Effector memory CD4-positive, alpha-beta T cell (primary cell): ENCODE data around the gene CLEC3B.

ENCODE experiments used
- DNase-seq, 3 donors: peaks; one replicate each; pipeline ENCODE4 v3.0.0-alpha.2; 2020
- H3K27ac ChIP-seq: 2 replicates; pipeline ENCODE4 v1.7.0; 2013; ENCODE audit warnings: mild to moderate bottlenecking, low read length, moderate library complexity; ENCODE audit not compliant: insufficient read depth, poor library complexity, severe bottlenecking
- H3K27me3 ChIP-seq: replicated peaks from 2 replicates; pipeline ENCODE4 v1.7.0; 2013; ENCODE audit warnings: mild to moderate bottlenecking, low read length; ENCODE audit not compliant: insufficient read depth, control insufficient read depth, poor library complexity, severe bottlenecking
- H3K36me3 ChIP-seq: 2 replicates; pipeline ENCODE4 v1.7.0; 2013; ENCODE audit warnings: mild to moderate bottlenecking, low read length, moderate library complexity; ENCODE audit not compliant: control insufficient read depth, insufficient read depth
- H3K4me1 ChIP-seq: 2 replicates; pipeline ENCODE4 v1.7.0; 2013; ENCODE audit warnings: low read length, mild to moderate bottlenecking; ENCODE audit not compliant: control insufficient read depth, insufficient read depth, poor library complexity, severe bottlenecking
- H3K4me3 ChIP-seq: 2 replicates; pipeline ENCODE4 v1.7.0; 2013; ENCODE audit warnings: low read length, low read depth, mild to moderate bottlenecking; ENCODE audit not compliant: insufficient read depth, poor library complexity, severe bottlenecking
- H3K9me3 ChIP-seq: 2 replicates; pipeline ENCODE4 v1.7.0; 2013; ENCODE audit warnings: mild to moderate bottlenecking, low read length, moderate library complexity; ENCODE audit not compliant: control insufficient read depth

Gene CLEC3B

GRCh38 chr3:45002139-45002660 is 23.9 kb upstream of the CLEC3B start:
- Histone ChIP-seq H3K27ac (no peak overlapping the region), H3K27me3 (no peaks in the 10 kb centered on the region), H3K4me3 (no peak overlapping the region), H3K36me3 (peaks cover 35% of the 10 kb centered on the region), H3K4me1 (peaks cover 13% of the 10 kb centered on the region), H3K9me3 (no peaks in the 10 kb centered on the region)
- DNase-seq, result no peak

DNA sequence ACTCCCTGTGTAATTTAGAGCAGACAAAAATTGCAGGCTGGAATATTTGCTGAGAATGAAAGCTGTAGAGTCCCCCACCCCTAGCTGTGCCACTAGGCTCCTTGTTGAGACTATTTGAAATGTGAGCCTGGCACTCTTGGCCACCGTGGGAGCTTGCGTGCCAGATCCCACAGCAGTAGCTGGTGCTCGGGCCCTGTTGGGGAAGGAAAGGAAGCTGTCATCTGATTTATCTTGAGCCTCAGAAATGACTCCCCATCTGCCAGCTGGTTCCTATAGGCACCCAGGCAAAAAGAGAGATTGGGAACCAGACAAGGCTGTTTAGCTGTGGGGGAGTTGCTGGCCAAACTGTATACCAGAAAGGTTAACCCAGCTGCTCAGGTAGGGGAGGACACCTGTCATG is 23.4 kb upstream of the CLEC3B start:
- no peak overlapping the region for H3K27ac ChIP-seq
- peaks cover 30% of the 10 kb centered on the region for H3K36me3 ChIP-seq
- H3K9me3 ChIP-seq, result no peaks in the 10 kb centered on the region

DNA sequence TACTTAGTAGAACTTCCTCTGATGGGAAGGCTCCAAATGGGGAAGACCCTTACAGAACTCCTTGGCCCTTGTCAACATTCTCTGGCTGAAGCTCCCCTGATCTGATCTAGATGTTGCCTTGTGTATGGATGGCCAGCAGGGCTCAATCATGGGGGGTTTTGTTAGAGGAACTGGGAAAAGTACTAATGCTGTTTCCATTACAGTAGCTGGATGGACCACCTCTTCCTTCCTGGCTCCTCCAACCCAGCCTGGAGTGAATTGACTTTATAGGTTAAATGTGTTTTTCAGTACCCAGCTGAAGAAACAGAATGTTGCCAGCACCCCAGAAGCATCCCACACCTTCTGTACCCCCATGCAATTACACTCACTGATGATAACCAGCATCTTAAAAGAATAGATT is 22.7 kb upstream of the CLEC3B start:
- Histone ChIP-seq H3K27me3 (no peaks in the 10 kb centered on the region), H3K27ac (no peak overlapping the region), H3K4me1 (peaks cover 14% of the 10 kb centered on the region), H3K9me3 (no peaks in the 10 kb centered on the region), H3K4me3 (no peak overlapping the region), H3K36me3 (peaks cover 25% of the 10 kb centered on the region)
- no peak for DNase-seq

More for the DNA sequence above, 23.4 kb upstream of the CLEC3B start:
- Histone ChIP-seq H3K4me1 (peaks cover 14% of the 10 kb centered on the region), H3K4me3 (no peak overlapping the region), H3K27me3 (no peaks in the 10 kb centered on the region)
- no peak for DNase-seq

DNA sequence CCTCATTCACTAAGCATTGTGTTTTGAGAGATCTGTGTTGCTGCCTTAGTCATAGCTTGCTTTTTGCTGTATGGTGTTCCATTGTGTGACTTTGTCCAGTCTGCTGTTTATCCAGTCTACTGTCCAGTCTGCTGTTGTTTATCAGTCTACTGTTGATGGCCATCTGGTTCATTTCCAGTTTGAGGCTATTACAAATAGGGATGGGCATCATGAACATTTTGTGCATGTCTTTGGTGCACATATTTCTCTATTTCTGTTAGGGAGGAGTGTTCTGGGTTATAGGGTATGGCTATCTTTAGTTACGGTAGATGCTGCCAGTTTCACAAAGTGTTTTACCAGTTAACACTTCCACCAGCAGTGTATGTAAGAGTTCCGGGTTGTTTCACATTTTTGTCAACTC is 22.2 kb upstream of the CLEC3B start:
- Histone ChIP-seq H3K4me3 (no peak overlapping the region), H3K36me3 (peaks cover 20% of the 10 kb centered on the region), H3K9me3 (no peaks in the 10 kb centered on the region), H3K4me1 (peaks cover 14% of the 10 kb centered on the region), H3K27me3 (no peaks in the 10 kb centered on the region), H3K27ac (no peak overlapping the region)
- DNase-seq, result no peak

GRCh38 chr3:45007091-45007490 is 19.0 kb upstream of the CLEC3B start:
- no peak for DNase-seq
- Histone ChIP-seq H3K27ac (no peak overlapping the region), H3K4me1 (peaks cover 19% of the 10 kb centered on the region), H3K9me3 (no peaks in the 10 kb centered on the region), H3K36me3 (no peaks in the 10 kb centered on the region), H3K27me3 (no peaks in the 10 kb centered on the region), H3K4me3 (no peak overlapping the region)

DNA sequence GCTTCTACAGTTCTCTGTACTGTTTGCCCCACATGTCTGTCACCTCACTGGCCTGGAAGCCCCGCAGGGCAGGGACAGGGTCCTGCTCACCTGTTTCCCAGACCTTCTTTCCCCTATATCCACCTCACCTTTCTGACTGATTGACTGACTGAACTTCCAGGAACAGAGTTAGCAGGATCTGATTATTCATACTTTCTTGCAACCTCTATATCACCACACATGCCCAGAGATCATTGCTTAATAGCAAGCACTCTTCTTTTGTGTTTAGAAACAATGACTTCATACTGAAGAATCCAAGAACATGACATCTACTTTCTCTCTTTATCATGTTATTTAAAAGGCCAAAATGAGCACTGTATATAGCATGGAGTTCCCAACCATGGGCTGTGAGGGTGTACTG is 18.0 kb upstream of the CLEC3B start:
- no peak for DNase-seq
- peaks cover 27% of the 10 kb centered on the region for H3K4me1 ChIP-seq

GRCh38 chr3:45009868-45010267 is 16.2 kb upstream of the CLEC3B start:
- H3K9me3 ChIP-seq, result no peaks in the 10 kb centered on the region
- no peaks in the 10 kb centered on the region for H3K27me3 ChIP-seq
- no peak for DNase-seq
- H3K27ac ChIP-seq, result no peak overlapping the region
- no peak overlapping the region for H3K4me3 ChIP-seq
- H3K36me3 ChIP-seq, result peaks cover 3% of the 10 kb centered on the region
- peaks cover 27% of the 10 kb centered on the region for H3K4me1 ChIP-seq

More for the DNA sequence above, 18.0 kb upstream of the CLEC3B start:
- no peaks in the 10 kb centered on the region for H3K27me3 ChIP-seq
- H3K36me3 ChIP-seq, result peaks cover 3% of the 10 kb centered on the region
- H3K9me3 ChIP-seq, result no peaks in the 10 kb centered on the region
- H3K27ac ChIP-seq, result no peak overlapping the region
- H3K4me3 ChIP-seq, result no peak overlapping the region

DNA sequence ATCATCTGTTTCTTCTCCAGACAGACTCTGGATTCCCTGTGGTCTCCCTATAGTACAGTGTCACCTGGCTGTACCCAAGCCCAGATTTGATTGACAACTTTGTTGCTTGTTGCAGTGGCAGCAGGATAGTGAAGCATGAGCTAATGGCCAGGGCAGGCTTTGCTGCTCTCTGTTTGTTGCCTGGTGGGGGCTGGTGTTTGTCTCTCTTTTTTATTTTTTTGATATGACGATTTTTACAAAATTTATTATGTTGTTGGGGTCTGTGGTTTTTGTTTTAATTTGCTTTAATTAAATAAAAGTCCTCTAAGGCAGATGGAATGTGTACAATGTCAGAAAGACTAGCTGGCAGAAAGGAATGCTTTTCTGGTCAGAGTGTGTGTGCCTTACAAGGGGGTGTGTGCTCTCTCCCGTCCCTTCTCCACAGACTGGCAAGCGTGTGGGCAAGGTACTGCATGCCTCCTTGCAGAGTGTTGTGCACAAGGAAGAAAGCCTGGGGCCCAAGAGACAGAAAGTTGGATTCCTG is 15.2 kb upstream of the CLEC3B start:
- Histone ChIP-seq H3K4me3 (no peak overlapping the region), H3K9me3 (no peaks in the 10 kb centered on the region), H3K27ac (peak overlapping the region; percentile 27), H3K4me1 (peaks cover 19% of the 10 kb centered on the region), H3K27me3 (no peaks in the 10 kb centered on the region), H3K36me3 (peaks cover 3% of the 10 kb centered on the region)
- no peak for DNase-seq

- Histone ChIP-seq H3K27ac (peak overlapping the region; percentile 23), H3K9me3 (no peaks in the 10 kb centered on the region), H3K36me3 (peaks cover 3% of the 10 kb centered on the region), H3K4me3 (no peak overlapping the region), H3K27me3 (no peaks in the 10 kb centered on the region), H3K4me1 (peaks cover 17% of the 10 kb centered on the region)
- no peak for DNase-seq
Observed at GRCh38 chr3:45011756-45012508, 14.2 kb upstream of the CLEC3B start.

GRCh38 chr3:45012577-45012976 is 13.5 kb upstream of the CLEC3B start:
- no peak for DNase-seq
- peaks cover 14% of the 10 kb centered on the region for H3K4me1 ChIP-seq
- H3K9me3 ChIP-seq, result no peaks in the 10 kb centered on the region
- H3K27me3 ChIP-seq, result no peaks in the 10 kb centered on the region
- H3K36me3 ChIP-seq, result peaks cover 3% of the 10 kb centered on the region
- H3K27ac ChIP-seq, result no peak overlapping the region
- no peak overlapping the region for H3K4me3 ChIP-seq
